Measurements from ENCODE around the gene MPZL2.

DNA sequence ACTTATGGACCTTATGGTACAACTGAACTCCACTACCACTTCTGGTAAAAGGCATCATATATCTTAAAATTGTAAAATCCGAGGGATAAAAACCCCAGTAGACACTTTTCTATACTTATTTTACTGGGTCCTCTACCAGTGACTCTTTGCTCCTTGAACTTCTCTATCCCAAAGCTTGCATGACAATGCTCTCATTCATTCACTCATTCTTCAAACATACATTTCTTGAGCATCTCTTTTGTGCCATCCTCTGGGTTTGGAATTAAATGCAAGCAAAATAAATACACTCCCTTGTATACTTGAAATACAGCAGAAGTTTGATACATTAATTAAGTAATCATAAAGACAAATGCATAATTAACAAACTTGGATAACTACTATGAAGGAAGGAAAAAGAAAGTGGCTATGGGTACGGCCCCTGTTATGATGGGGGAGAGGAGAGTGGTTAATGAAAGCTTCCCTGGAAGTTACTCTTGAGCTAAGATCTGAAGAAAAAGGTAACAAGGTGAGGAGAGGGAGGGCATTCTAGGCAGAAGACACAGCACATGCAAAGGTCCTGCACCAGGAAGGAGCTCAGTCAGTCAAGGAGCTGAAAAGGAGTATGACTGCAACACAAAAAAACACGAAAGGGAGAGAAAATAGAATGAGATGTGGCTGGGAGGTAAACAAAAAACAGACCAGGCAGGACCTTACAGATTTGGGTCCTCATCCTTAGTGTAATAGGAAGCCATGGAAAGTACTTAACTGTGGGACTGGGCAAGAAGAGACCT, 19.9 kb downstream of the MPZL2 start:
- TF ChIP-seq, protein P1, sequence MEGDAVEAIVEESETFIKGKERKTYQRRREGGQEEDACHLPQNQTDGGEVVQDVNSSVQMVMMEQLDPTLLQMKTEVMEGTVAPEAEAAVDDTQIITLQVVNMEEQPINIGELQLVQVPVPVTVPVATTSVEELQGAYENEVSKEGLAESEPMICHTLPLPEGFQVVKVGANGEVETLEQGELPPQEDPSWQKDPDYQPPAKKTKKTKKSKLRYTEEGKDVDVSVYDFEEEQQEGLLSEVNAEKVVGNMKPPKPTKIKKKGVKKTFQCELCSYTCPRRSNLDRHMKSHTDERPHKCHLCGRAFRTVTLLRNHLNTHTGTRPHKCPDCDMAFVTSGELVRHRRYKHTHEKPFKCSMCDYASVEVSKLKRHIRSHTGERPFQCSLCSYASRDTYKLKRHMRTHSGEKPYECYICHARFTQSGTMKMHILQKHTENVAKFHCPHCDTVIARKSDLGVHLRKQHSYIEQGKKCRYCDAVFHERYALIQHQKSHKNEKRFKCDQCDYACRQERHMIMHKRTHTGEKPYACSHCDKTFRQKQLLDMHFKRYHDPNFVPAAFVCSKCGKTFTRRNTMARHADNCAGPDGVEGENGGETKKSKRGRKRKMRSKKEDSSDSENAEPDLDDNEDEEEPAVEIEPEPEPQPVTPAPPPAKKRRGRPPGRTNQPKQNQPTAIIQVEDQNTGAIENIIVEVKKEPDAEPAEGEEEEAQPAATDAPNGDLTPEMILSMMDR (IDR thresholded peaks at IDR 0.05; ENCODE audit: low read depth, low read length), result no peak
- no peak for TF ChIP-seq EZH2phosphoT487 (IDR thresholded peaks at IDR 0.05; ENCODE audit: low read depth)
